ENCODE data around the gene PARP16.

GRCh38 chr15:65268411-65268810 is 18.3 kb downstream of the PARP16 start:
- no peak for TF ChIP-seq TAF1 (IDR thresholded peaks at IDR 0.05; ENCODE audit: borderline replicate concordance, insufficient read depth, low read length)
- TF ChIP-seq SIN3A (IDR thresholded peaks at IDR 0.05; ENCODE audit: borderline replicate concordance, insufficient read depth, low read length), result no peak
- no peak for TF ChIP-seq POLR2AphosphoS5 (IDR thresholded peaks at IDR 0.05; ENCODE audit: low read depth, low read length)
- TF ChIP-seq REST (IDR thresholded peaks at IDR 0.05; ENCODE audit: insufficient read depth in 1 of 2, low read depth in 2 of 2, low read length in 2 of 2), result no peak
